GM15510 (cell line): ENCODE measurements around the gene SDF4.

ENCODE experiments used
- POLR2A ChIP-seq: IDR thresholded peaks from 3 replicates; pipeline ENCODE4 v1.6.1; 2011; ENCODE audit warnings: borderline replicate concordance; ENCODE audit not compliant: insufficient read length; ENCODE audit errors: extremely low read depth

The SDF4 gene

DNA sequence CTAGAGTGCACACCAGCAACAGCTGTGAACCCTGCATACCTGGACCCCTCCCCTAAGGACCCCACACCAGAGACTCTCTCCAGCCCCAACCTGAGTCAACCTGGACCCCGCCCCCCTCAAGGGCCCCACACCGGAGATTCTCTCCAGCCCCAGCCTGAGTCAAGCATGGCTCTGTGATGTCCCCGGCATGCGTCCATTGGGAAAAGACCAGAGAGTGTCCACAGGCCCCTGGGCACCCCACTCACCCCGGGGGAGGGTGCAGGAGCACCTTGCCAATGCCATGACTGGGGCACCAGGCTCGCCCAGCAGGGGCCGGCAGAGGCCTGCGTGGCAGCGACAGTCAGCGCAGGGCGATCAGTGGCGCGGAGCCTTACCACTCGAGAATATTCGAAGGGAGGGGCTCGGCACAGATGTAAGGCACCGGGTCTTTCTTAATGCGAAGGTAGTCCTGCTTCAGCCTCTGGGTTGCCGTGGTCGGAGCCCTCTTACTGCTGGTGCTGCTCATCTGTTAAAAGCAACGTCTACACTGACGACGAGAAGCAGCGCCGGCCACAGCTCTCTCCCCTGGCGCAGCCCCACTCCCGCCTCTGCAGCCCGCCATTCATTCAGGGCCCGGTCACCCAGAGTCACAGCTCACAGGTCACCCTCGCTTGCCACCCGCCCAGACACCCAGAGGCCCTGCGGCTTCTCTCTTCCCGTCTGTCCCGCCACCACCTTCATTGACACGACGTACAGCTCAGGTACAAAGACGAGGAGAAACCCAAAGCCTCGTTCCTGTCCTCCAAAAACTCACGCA is 35.9 kb upstream of the SDF4 start:
- TF ChIP-seq POLR2A: no peak

DNA sequence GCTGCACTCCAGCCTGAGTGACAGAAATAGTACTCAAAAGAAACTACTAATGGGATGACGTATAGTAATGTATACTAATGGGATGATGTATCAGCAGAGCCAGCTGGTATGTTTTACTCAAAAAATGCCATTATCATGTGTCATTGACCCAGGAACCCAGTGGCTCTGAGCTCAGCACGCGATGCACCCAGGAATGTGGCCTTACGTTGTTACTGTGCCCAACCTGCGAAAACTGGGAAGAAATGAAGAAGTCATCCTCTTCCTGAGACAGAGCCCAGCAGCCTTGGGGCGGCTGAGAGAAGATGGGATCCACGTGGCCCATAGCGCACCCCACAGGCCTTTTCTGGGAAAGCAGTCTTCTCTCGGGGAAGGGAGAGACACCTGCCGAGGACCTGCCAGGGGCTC is 33.1 kb upstream of the SDF4 start:
- no peak for TF ChIP-seq POLR2A

DNA sequence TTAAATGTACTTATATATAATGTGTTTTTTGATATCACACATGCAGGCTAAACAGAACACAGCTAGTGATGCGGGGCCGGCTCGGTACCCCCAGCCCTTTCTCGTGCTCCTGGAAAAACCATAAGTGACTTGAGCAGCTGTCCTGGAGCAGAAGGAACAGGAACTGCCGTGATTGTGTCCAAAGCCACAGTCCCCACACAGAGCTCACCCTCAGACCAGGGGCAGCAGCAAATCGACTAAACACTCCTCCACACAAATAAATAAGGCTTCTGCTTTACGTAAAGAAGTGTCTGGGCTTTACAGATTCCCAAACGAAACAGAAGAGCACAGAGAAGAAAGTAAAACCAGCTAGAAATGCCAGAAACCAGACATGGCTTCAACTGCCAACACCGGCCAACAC is 32.2 kb upstream of the SDF4 start:
- no peak for TF ChIP-seq POLR2A

DNA sequence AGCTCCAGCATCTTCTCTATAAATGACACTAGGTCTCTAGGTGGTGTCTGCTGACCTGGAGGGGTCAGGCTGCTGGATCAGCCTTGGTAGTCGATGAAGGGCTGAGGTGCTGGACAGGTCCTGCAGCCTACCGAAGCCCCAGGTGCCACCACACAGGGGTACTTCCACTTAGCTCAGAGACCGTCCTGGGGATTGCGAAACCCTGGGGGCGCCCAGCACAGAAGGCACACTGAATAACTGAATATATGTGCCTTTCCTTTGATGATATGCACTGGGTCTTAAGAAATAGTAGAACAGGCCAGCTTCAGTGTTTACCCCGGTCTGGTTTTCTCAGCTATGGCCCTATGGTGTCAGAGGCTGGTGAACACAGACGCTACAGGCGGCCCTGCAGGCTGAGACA is 31.0 kb upstream of the SDF4 start:
- TF ChIP-seq POLR2A: no peak

DNA sequence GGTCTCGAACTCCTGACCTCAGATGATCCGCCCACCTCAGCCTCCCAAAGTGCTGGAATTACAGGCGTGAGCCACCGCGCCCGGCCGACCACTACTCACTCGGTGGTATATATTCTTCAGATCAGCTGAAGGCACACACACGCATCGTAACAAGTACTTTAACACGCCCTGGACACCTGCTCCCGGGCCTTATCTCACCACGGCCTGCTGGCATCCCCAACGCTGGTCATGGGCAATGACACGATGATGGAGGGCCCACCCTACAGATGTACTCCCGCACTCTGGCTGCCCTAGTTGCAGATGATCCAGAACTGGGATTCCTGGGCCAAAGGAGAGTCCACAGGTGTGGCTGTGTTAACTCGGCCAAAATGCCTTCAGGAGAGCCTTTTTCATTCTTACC is 30.3 kb upstream of the SDF4 start:
- no peak for TF ChIP-seq POLR2A

DNA sequence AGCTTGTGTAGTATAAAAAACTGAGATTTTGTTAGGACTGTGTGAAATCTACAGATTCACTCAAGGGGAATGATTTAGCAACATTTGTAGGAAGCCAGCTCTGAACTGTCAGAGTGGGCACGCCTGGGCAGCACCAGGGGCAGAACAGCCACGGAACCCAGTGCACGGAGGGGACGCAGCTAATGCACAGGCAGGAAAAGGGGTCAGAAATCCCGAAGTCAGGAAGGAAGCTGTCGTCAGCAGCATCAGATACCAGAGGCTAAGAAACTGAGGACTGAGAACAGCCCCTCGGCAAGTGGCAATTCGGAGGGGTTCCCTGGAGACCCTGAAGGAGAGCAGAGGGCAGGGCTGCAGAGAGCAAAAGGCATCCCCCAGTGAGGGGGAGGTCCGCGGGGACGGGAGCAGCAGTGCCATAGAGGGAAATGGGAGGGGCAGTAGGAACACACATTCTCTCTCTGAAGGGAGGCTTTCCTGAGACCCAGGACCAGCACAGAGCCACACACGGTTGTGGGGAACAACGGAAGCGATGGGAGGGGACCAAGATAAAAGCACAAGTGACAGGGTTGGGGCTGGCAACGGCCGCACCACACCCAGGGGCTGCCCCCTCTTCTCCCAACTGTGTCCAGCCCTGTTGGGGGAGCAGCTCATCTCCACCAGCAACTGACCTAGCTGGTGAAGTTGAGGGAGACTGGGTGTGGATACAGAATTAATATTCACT is 29.2 kb upstream of the SDF4 start:
- no peak for TF ChIP-seq POLR2A

DNA sequence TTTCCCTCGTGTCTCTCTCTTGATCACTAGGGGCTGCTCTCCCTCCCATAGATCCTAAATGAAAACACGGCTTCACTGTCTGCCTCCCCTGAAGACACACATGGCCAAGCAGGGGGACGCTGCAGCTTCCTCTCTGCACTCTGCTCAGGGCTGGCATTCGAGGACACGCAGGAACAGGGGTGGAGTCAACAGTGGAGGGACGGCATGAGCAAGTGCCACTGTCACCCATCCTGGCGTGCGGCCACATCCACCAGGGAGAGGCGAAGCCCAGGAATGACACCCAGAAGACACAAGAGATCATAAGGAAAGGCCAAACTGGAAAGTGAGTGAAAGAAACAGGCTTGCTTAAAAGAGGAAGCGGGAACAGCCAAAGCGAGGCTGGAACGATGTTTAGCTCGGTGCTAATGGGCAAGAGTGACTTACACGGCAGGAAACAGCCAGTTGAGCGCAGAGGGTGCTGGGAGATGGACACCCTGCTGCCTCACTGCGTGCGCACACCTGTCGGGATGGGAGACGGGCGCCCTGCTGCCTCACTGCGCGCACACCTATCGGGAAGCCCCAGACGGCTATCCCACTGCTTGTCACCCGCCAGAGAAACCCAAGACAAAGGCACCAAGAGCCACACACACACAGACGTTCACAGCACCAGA is 28.3 kb upstream of the SDF4 start:
- TF ChIP-seq POLR2A: no peak

DNA sequence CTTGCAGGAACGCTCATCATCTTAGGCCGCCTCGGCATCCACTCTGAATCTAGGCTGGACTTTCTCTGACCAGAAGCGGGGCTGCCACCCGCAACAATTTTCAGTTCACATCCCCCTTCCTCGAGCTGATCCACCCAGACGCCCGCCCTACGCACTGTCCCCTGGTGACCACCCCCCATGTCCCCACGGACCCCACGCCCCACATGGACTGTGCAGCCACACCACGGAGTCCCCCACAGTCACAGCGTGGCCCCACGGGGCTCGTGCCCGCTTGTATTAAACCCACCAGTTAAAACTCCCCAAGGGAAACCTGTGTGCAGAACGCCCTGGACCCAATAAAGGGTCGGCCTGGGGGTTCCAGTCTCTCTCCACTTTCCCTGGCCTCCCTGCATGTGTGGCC is 27.7 kb upstream of the SDF4 start:
- no peak for TF ChIP-seq POLR2A

DNA sequence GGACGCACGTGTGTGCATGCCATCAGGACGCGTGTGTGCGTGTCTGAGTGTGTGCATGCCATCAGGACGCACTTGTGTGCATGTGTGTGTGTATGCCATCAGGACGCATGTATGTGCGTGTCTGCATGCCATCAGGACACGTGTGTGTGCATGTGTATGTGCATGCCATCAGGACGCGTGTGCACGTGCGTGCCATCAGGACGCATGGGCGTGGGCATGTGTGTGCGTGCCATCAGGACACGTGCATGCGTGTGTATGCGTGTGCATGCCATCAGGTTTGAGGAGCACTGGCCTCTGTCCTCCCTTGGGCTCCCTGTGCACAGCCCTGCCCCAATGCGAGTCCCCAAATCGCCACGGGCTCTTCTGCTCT is 27.3 kb upstream of the SDF4 start:
- no peak for TF ChIP-seq POLR2A

DNA sequence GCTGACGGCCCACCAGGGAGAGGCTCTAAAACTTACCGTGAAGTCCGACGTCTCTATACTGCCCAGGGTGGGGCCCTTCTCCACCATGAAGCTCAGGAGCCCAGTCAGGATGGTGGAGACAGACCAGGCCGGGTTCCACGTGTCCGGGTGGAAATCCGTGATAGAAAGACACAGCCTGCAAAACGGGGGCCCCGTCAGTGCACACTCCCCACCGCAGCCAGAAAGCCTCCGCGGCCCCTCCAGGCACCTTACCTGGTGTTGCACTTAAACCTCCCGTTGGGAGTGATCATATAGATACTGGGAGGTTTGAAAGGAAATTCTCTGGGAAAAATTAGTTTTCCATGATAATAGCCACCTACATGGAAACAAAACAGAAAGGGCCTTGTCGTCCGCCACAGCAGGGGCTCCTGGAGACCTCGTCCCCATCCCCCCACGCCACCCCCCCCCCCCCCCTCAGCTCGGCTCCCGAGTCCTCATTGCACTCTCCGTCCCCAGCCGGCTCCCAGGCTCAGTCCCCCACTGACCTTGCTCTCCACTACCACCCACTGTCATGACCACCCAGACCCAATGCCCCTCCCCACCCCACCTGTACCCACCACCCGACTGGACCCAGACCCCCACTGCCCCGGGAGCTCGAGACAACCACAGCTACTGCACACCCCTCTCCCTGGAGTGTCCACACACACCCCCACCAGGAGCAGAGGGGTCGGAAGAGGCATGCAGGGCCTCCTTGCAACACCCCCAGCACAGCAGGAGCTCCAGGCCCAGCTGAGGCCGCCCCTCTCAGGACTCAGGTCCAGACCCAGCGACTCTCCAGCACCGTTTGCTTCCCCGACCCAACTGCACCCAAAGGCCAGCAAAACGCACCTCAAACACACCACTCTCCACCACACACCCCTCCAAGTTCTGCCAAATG is 25.4 kb upstream of the SDF4 start:
- no peak for TF ChIP-seq POLR2A

DNA sequence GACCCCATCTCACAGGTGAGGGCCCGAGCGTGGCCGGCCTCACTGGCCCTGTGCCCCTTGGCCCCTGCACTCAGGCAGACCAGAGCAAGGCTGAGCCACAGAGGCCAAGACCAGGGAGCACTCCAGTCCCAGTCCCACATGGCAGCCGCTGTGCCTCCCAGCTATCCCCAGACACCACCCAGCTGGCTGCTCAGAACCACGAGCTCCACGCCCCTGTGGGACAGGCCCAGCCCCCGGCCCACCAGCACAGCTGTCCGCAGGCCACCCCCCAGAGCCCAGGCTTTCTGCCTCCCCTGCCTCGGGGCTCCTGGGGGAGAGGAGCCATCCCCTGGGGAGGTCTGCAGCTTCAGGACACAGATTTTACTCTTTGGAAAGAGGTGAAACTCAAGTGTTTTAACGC is 23.8 kb upstream of the SDF4 start:
- TF ChIP-seq POLR2A: no peak

DNA sequence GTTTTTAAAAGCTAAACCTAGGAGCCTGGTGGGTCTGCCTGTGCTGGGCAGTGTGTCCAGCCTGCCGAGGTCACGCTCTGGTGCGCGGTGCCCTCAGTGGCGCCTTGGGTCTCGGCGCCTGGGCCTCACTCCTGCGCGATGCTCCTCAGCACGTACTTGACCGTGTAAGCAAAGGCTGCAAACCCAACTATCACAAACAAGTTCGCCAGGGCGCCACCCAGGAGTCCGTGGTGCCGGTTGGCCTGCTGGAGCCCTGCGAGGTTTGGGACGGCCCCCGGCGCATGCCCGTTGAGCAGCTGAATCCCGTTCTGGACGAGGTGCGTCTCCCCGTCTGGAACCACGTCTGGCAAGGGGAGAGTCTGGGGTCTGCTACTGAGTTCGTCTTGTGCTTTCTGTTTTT is 23.3 kb upstream of the SDF4 start:
- TF ChIP-seq POLR2A: no peak

DNA sequence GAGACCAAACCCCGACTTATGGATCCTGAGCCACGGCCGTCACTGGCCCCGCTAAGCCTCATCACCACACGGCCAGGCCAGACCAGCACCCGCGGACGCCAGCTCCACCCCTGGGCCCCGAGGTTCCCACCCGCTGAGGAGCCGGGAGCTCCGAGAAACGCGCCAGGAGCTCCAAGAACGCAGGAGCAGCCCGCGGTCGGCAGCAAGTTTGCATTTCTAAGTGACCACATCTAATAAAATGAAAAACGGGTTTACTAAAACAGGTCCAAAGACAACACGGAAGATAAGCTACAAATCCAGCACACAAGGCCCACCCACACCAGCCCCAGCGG is 22.8 kb upstream of the SDF4 start:
- TF ChIP-seq POLR2A: no peak

DNA sequence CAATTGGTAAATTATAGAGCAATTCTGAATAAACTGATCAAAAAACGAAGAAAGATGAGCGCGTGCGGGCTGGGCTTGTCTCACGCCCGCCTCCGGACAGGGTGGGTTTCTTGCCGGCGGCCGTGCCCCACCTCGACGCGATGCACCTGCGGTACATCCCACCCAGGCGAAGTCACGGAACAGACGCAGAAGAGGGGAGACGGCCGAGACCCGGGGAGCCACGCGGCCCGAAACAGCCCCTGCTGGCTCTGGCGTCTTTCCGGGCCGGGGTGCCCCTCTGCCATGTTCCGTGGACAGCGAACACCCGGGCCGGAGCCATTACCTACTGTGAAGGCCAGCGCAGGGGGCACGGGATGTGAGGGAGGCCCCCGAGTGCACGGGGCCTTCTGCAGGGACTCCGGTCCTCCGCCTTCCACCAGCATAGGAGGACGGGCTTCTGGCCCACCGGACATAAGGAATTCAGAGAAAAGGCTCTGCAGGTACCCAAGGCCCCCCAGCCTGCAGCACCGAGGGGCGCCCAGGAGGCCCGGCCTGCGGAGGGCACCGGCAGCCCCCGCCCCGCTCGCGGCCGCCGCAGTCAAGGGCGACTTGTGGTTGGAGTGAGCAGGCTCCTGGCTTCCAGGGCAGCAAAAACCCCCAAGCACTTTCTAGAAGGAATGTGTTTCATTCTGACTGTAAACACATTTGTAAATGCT is 22.3 kb upstream of the SDF4 start:
- no peak for TF ChIP-seq POLR2A

DNA sequence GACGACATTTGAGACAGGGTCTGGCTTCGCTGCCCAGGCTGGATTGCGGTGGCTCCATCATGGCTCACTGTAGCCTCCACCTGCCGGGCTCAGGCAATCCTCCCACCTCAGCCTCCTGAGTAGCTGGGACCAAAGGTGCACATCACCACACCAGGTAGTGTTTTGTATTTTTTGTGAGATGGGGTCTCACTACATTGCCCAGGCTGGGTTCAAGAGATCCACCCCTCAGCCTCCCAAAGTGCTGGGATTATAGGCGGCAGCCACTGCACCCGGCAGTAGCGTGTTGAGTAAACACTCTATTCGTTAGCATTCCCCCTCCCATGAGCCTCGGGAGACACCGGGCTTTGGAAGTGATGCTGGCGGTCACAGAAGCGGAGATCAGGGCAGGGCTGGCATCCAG is 21.5 kb upstream of the SDF4 start:
- TF ChIP-seq POLR2A: no peak

DNA sequence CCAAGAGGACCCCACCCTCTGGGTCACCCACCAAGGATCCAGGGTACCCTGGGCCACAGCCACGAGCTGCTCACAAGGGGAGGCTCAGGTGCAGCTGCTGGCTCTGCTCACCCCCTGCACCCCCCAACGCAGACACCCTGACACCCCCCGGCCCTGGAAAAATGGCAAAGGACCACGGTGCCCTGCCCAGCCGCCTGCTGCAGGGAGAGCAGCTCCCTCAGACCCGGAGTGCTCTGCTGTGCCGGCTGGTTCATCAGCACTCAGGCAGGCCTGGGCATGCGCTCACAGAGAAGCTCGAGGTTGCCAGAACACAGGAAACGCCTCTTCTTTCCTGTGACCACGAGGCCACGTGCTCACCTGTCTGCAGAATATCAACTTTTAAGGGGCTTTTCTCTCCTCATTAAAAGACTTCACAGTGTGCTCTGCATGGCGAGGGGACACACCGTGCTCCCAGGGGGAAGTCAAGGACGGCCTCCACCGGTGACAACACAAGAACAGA is 19.0 kb upstream of the SDF4 start:
- peak; percentile 56 for TF ChIP-seq POLR2A
